ENCODE results near the gene TMEM145.

The TMEM145 gene

GRCh38 chr19:42297039-42297438, 16.1 kb upstream of the TMEM145 start:
- Histone ChIP-seq H3K9me3 (no peaks in the 10 kb centered on the region), H3K27me3 (peaks cover 0 to 1% of the 10 kb centered on the region in 2 donors), H3K4me3 (no peak overlapping the region), H3K27ac (no peak overlapping the region), H3K36me3 (peaks cover 16 to 39% (median 32%) of the 10 kb centered on the region in 3 donors), H3K4me1 (peaks cover 0 to 11% (median 4%) of the 10 kb centered on the region in 4 donors)
- no peak for TF ChIP-seq CTCF (IDR thresholded peaks at IDR 0.05)
- DNase-seq = no peak
- intact Hi-C loops (cut with DNase I; ENCODE audit: low total_unique reads) = loop anchor here (10.0 kb wide), 1 partner anchor 162 kb away; the partner anchor contains the start of gene POU2F2

- no peaks in the 10 kb centered on the region for H3K9me3 ChIP-seq
- H3K27me3 ChIP-seq = peaks cover 0 to 13% of the 10 kb centered on the region in 2 donors
- H3K4me3 ChIP-seq = peak within 1 kb of the TSS; percentile 42 to 53
- H3K36me3 ChIP-seq = no peaks in the 10 kb centered on the region
- intact Hi-C loops (cut with DNase I; ENCODE audit: low total_unique reads) = no loop called here
- DNase-seq = no peak
- no peak within 1 kb of the TSS for H3K27ac ChIP-seq
- peaks cover 0 to 18% (median 15%) of the 10 kb centered on the region in 4 donors for H3K4me1 ChIP-seq
- TF ChIP-seq CTCF (IDR thresholded peaks at IDR 0.05) = no peak
These were observed 11.4 kb upstream of the TMEM145 start, which contains the start of gene PRR19 for GRCh38 chr19:42301646-42302203. TSS of gene PRR19 (plus strand) at chr19:42302132. CDS start at chr19:42309585, 7,453 bp downstream.

- peaks cover 0 to 18% (median 15%) of the 10 kb centered on the region in 4 donors for H3K4me1 ChIP-seq
- peak overlapping the region in 1 of 2 donors; percentile 53 for H3K4me3 ChIP-seq
- no peaks in the 10 kb centered on the region for H3K9me3 ChIP-seq
- TF ChIP-seq CTCF (IDR thresholded peaks at IDR 0.05) = no peak
- H3K27ac ChIP-seq = no peak overlapping the region
- DNase-seq = no peak
- H3K27me3 ChIP-seq = peaks cover 0 to 13% of the 10 kb centered on the region in 2 donors
- no peaks in the 10 kb centered on the region for H3K36me3 ChIP-seq
- intact Hi-C loops (cut with DNase I; ENCODE audit: low total_unique reads) = no loop called here
These were observed 10.0 kb upstream of the TMEM145 start for GRCh38 chr19:42303101-42303464.

GRCh38 chr19:42303876-42304275, 9.2 kb upstream of the TMEM145 start:
- no peaks in the 10 kb centered on the region for H3K36me3 ChIP-seq
- no peak for TF ChIP-seq CTCF (IDR thresholded peaks at IDR 0.05)
- DNase-seq = no peak
- H3K4me1 ChIP-seq = peaks cover 0 to 18% (median 15%) of the 10 kb centered on the region in 4 donors
- intact Hi-C loops (cut with DNase I; ENCODE audit: low total_unique reads) = no loop called here
- H3K9me3 ChIP-seq = no peaks in the 10 kb centered on the region
- H3K27me3 ChIP-seq = peaks cover 0 to 15% of the 10 kb centered on the region in 2 donors
- H3K27ac ChIP-seq = no peak overlapping the region
- no peak overlapping the region for H3K4me3 ChIP-seq

DNA sequence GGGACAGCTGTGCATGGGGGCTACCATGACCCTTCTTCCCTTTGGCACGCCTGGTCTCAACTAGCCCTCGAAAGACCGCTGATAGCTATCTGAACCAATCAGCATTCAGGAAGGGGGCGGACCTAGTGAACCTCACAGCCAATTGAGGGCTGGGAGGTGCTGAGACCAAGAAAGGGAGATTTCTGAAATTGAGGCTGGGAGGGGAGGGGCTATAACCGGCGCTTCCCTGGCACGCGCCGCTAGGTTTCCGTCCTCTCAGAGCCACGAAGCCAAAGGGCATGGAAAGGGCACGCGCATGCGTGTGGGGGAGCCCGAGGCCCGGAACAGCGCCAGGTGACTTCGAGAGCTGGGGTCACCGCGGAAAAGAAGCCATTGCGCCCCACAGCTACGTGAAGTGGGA, 6.5 kb upstream of the TMEM145 start:
- Histone ChIP-seq H3K27ac (no peak overlapping the region), H3K36me3 (no peaks in the 10 kb centered on the region), H3K9me3 (no peaks in the 10 kb centered on the region), H3K4me1 (peaks cover 0 to 16% (median 14%) of the 10 kb centered on the region in 4 donors), H3K4me3 (no peak overlapping the region), H3K27me3 (peaks cover 0 to 42% of the 10 kb centered on the region in 2 donors)
- no peak for DNase-seq
- no peak for TF ChIP-seq CTCF (IDR thresholded peaks at IDR 0.05)
- intact Hi-C loops (cut with DNase I; ENCODE audit: low total_unique reads) = no loop called here

Data from tibial artery (tissue), 4 donors.